HS-27A (cell line): ENCODE results near the gene MYL5.

ENCODE experiments used
- DNase-seq: peaks from one replicate; pipeline ENCODE4 v3.0.0-alpha.2; 2012; ENCODE audit warnings: low read depth, missing footprints

Gene MYL5

GRCh38 chr4:675036-675882, 917 bp downstream of the MYL5 start:
- DNase-seq: no peak

GRCh38 chr4:675980-676870, 1.9 kb downstream of the MYL5 start:
- no peak for DNase-seq

GRCh38 chr4:676871-677235, 2.5 kb downstream of the MYL5 start:
- DNase-seq: no peak

- DNase-seq: no peak
These were observed 3.3 kb downstream of the MYL5 start for GRCh38 chr4:677431-678293.

- DNase-seq: no peak
These were observed 4.2 kb downstream of the MYL5 start for GRCh38 chr4:678331-679103.

GRCh38 chr4:679104-679481, 4.8 kb downstream of the MYL5 start:
- DNase-seq: no peak

GRCh38 chr4:679629-680028, 5.3 kb downstream of the MYL5 start:
- DNase-seq: no peak

- DNase-seq: no peak
These were observed 5.7 kb downstream of the MYL5 start for GRCh38 chr4:680091-680490.

GRCh38 chr4:680551-680927, 6.2 kb downstream of the MYL5 start:
- DNase-seq: no peak

- no peak for DNase-seq
These were observed 6.7 kb downstream of the MYL5 start for GRCh38 chr4:680928-681645.

GRCh38 chr4:681736-682451, 7.6 kb downstream of the MYL5 start:
- no peak for DNase-seq

- DNase-seq: no peak
These were observed 8.3 kb downstream of the MYL5 start for GRCh38 chr4:682490-683172.

- DNase-seq: no peak
These were observed 9.0 kb downstream of the MYL5 start for GRCh38 chr4:683247-683897.

GRCh38 chr4:683982-684622, 9.8 kb downstream of the MYL5 start:
- DNase-seq: no peak

- no peak for DNase-seq
These were observed 10.4 kb downstream of the MYL5 start for GRCh38 chr4:684623-685327.

- DNase-seq: no peak
These were observed 11.5 kb downstream of the MYL5 start for GRCh38 chr4:685679-686412.

- no peak for DNase-seq
These were observed 12.2 kb downstream of the MYL5 start for GRCh38 chr4:686413-687040.
